PC-9 (cell line): ENCODE data around the gene EPSTI1. TPM values are rescaled to one million over a fixed set of nuclear protein-coding genes. Genes with fewer than 3 reads are reported as not detected.

Experiments used
- BruUV-seq: library from RNA; stranded (reverse); fragments of 400-500 nt; replicated peaks from 2 replicates; lab custom pipeline; 2021; lab: Mats Ljungman, UMichigan
- CTCF ChIA-PET: fragments of 300-600 bp; sonication (Branson Sonifier 250); formaldehyde crosslinking; loops from one replicate; lab custom pipeline; 2022; ENCODE audit warnings: antibody characterized with exemption; lab: Charles Lee
- POLR2A ChIA-PET: fragments of 300-600 bp; sonication (Branson Sonifier 250); formaldehyde crosslinking; loops from one replicate; lab custom pipeline; 2022; ENCODE audit warnings: antibody characterized with exemption; ENCODE audit not compliant: unreplicated experiment; lab: Charles Lee
- DNase-seq, 2 experiments: peaks; one replicate each; pipeline versions ENCODE4 v3.0.0 to v3.0.0-alpha.2; 2015 to 2022; ENCODE audit warnings: mixed read lengths in 1 of 2
- H2AFZ ChIP-seq: fragments of 200-600 bp; sonication (generic); 2 replicates; pipeline ENCODE4 v1.8.1; 2017; ENCODE audit warnings: antibody characterized with exemption
- H3F3A ChIP-seq: fragments of 200-600 bp; sonication (generic); 2 replicates; pipeline ENCODE4 v1.8.1; 2017; ENCODE audit warnings: antibody characterized with exemption, mild to moderate bottlenecking, low read depth; ENCODE audit not compliant: insufficient read depth
- H3K27ac ChIP-seq: fragments of 200-600 bp; sonication (generic); 2 replicates; pipeline ENCODE4 v1.6.1; 2016; ENCODE audit warnings: mixed run types
- H3K27me3 ChIP-seq: fragments of 200-600 bp; sonication (generic); 2 replicates; pipeline ENCODE4 v1.6.1; 2016; ENCODE audit warnings: low read depth, mixed run types; ENCODE audit not compliant: insufficient read depth
- H3K36me3 ChIP-seq: fragments of 200-600 bp; sonication (generic); 2 replicates; pipeline ENCODE4 v1.6.1; 2016; ENCODE audit warnings: low read depth, mixed run types
- H3K4me1 ChIP-seq: fragments of 200-600 bp; sonication (generic); replicated peaks from 2 replicates; pipeline ENCODE4 v1.6.1; 2016; ENCODE audit warnings: mixed run types; ENCODE audit not compliant: insufficient read depth
- H3K4me2 ChIP-seq: fragments of 200-600 bp; sonication (generic); 2 replicates; pipeline ENCODE4 v1.6.1; 2017; ENCODE audit warnings: mixed run types
- H3K4me3 ChIP-seq: fragments of 200-600 bp; sonication (generic); 2 replicates; pipeline ENCODE4 v1.6.1; 2016; ENCODE audit warnings: mixed run types
- H3K79me2 ChIP-seq: fragments of 200-600 bp; sonication (generic); 2 replicates; pipeline ENCODE4 v1.6.1; 2017; ENCODE audit warnings: low read depth, mixed run types
- H3K9me2 ChIP-seq: fragments of 200-600 bp; sonication (generic); 2 replicates; pipeline ENCODE4 v1.8.1; 2017; ENCODE audit warnings: mild to moderate bottlenecking; ENCODE audit not compliant: insufficient read depth
- H3K9me3 ChIP-seq: fragments of 200-600 bp; sonication (generic); 2 replicates; pipeline ENCODE4 v1.8.1; 2016; ENCODE audit warnings: low read depth; ENCODE audit not compliant: insufficient read depth
- H4K20me1 ChIP-seq: fragments of 200-600 bp; sonication (generic); 2 replicates; pipeline ENCODE4 v1.8.1; 2017; ENCODE audit not compliant: insufficient read depth
- EZH2 ChIP-seq: fragments of 200-600 bp; sonication (generic); IDR thresholded peaks from 2 replicates; pipeline ENCODE4 v1.8.0; 2017; ENCODE audit warnings: antibody characterized with exemption, low read depth
- intact Hi-C: fragments of 100-400 bp; cut with micrococcal nuclease; formaldehyde crosslinking; loops from one replicate; pipeline ENCODE4 v1.10.0; 2022; ENCODE audit not compliant: unreplicated experiment
- total RNA-seq: library from RNA; stranded (reverse); gene quantifications from 2 replicates; pipeline ENCODE4 v1.2.3, GENCODE V29; 2021
- TF ChIP-seq, protein P1 (sequence below): fragments of 200-600 bp; sonication (generic); conservative IDR thresholded peaks from 2 replicates; pipeline ENCODE4 v1.6.1; 2017; ENCODE audit warnings: mixed run types, antibody characterized with exemption, mild to moderate bottlenecking, moderate library complexity

The EPSTI1 gene
- total RNA-seq, 1 experiment from 2014 or later: 3.4 TPM

- Histone ChIP-seq H2AFZ (no peak overlapping the region), H3K27ac (no peak overlapping the region), H3K4me3 (no peak overlapping the region), H3K9me3 (no peaks in the 10 kb centered on the region), H3K9me2 (no peaks in the 10 kb centered on the region), H3K4me1 (peaks cover 16% of the 10 kb centered on the region), H3K27me3 (no peaks in the 10 kb centered on the region), H3F3A (peaks cover 7% of the 10 kb centered on the region; the same call in 1 of the 2 replicates), H3K79me2 (no peaks in the 10 kb centered on the region), H3K36me3 (no peaks in the 10 kb centered on the region), H4K20me1 (no peaks in the 10 kb centered on the region), H3K4me2 (no peak overlapping the region)
- ChIA-PET POLR2A (no interaction called here), CTCF (no interaction called here)
- no TSS peak for BruUV-seq
- DNase-seq: no peak
- TF ChIP-seq, protein P1, sequence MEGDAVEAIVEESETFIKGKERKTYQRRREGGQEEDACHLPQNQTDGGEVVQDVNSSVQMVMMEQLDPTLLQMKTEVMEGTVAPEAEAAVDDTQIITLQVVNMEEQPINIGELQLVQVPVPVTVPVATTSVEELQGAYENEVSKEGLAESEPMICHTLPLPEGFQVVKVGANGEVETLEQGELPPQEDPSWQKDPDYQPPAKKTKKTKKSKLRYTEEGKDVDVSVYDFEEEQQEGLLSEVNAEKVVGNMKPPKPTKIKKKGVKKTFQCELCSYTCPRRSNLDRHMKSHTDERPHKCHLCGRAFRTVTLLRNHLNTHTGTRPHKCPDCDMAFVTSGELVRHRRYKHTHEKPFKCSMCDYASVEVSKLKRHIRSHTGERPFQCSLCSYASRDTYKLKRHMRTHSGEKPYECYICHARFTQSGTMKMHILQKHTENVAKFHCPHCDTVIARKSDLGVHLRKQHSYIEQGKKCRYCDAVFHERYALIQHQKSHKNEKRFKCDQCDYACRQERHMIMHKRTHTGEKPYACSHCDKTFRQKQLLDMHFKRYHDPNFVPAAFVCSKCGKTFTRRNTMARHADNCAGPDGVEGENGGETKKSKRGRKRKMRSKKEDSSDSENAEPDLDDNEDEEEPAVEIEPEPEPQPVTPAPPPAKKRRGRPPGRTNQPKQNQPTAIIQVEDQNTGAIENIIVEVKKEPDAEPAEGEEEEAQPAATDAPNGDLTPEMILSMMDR: no peak
- TF ChIP-seq EZH2: no peak
- intact Hi-C loops: no loop called here
Measured at GRCh38 chr13:42873081-42873480, 119.0 kb downstream of the EPSTI1 start.

DNA sequence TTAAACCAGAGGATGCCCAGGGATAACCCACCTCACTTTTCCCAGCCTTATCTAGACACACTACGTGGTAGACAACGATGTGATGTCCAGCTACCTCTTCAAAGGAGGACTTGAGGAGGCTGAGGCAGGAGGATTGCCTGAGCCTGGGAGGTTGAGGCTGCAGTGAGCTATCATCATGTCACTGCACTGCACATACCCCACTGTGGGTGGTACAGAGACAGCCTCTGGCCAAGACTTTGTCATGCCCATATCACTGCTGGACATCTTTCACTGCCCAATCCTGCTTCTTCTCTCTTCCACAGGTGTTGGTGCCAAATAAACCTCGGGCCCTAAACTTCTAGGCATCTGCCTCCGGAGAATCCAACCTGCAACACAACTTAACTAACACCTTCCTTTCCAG lies 124.8 kb downstream of the EPSTI1 start:
- H3F3A ChIP-seq: no peaks in the 10 kb centered on the region
- no peaks in the 10 kb centered on the region for H3K9me3 ChIP-seq
- no peaks in the 10 kb centered on the region for H3K79me2 ChIP-seq
- ChIA-PET POLR2A (no interaction called here), CTCF (no interaction called here)
- H2AFZ ChIP-seq: no peak overlapping the region
- no peaks in the 10 kb centered on the region for H3K9me2 ChIP-seq
- TF ChIP-seq, protein P1: no peak
- no peak for TF ChIP-seq EZH2
- BruUV-seq: no TSS peak
- H3K27me3 ChIP-seq: no peaks in the 10 kb centered on the region
- H3K36me3 ChIP-seq: no peaks in the 10 kb centered on the region
- H3K4me2 ChIP-seq: no peak overlapping the region
- no peaks in the 10 kb centered on the region for H4K20me1 ChIP-seq
- H3K4me1 ChIP-seq: no peaks in the 10 kb centered on the region
- no peak overlapping the region for H3K27ac ChIP-seq
- DNase-seq: no peak
- intact Hi-C loops: no loop called here
- H3K4me3 ChIP-seq: no peak overlapping the region

- Histone ChIP-seq H3K9me3 (no peaks in the 10 kb centered on the region), H3K27me3 (no peaks in the 10 kb centered on the region), H3K4me1 (no peaks in the 10 kb centered on the region), H3K4me2 (no peak overlapping the region), H3K4me3 (no peak overlapping the region), H2AFZ (no peak overlapping the region), H4K20me1 (no peaks in the 10 kb centered on the region), H3K79me2 (no peaks in the 10 kb centered on the region), H3K36me3 (no peaks in the 10 kb centered on the region), H3F3A (no peaks in the 10 kb centered on the region), H3K27ac (no peak overlapping the region), H3K9me2 (no peaks in the 10 kb centered on the region)
- TF ChIP-seq EZH2: no peak
- TF ChIP-seq, protein P1: no peak
- no peak for DNase-seq
- intact Hi-C loops: no loop called here
- no TSS peak for BruUV-seq
- POLR2A ChIA-PET: no interaction called here
- CTCF ChIA-PET: no interaction called here
Measured at GRCh38 chr13:42865768-42866102, 126.3 kb downstream of the EPSTI1 start.
